HG02610 (cell line): Measurements from ENCODE around the gene SPIB.
A peak's percentile ranks its signal among the peaks of the same experiment; 100 is the strongest.
"Not testable (repeated sequence)": the region's sequence is repeated elsewhere in the genome, so short reads cannot be mapped to it uniquely, and the experiment has no call there.

Source experiments
- ATAC-seq: cut with Tn5 transposase; IDR thresholded peaks from one replicate; pipeline ENCODE4 v1.9.1; 2021; ENCODE audit warnings: mild to moderate bottlenecking, moderate library complexity; ENCODE audit not compliant: unreplicated experiment

Gene SPIB

GRCh38 chr19:50390952-50391351, 27.8 kb upstream of the SPIB start:
- not testable (repeated sequence) for ATAC-seq

GRCh38 chr19:50392759-50393158, 26.0 kb upstream of the SPIB start:
- no peak for ATAC-seq

GRCh38 chr19:50393589-50393988, 25.1 kb upstream of the SPIB start:
- no peak for ATAC-seq

GRCh38 chr19:50394017-50394416, 24.7 kb upstream of the SPIB start:
- ATAC-seq, result no peak

GRCh38 chr19:50398675-50399367, 19.9 kb upstream of the SPIB start:
- no peak for ATAC-seq

- no peak for ATAC-seq
Observed at GRCh38 chr19:50399368-50399745, 19.4 kb upstream of the SPIB start.

GRCh38 chr19:50401605-50402450, 16.9 kb upstream of the SPIB start:
- ATAC-seq, result no peak

GRCh38 chr19:50402544-50403301, 16.0 kb upstream of the SPIB start:
- ATAC-seq, result no peak

GRCh38 chr19:50406156-50406820, 12.4 kb upstream of the SPIB start:
- no peak for ATAC-seq

- ATAC-seq, result no peak
Observed at GRCh38 chr19:50406829-50407228, 11.9 kb upstream of the SPIB start.

- no peak for ATAC-seq
Observed at GRCh38 chr19:50409347-50409746, 9.4 kb upstream of the SPIB start.

GRCh38 chr19:50410109-50410508, 8.6 kb upstream of the SPIB start:
- no peak for ATAC-seq

- no peak for ATAC-seq
Observed at GRCh38 chr19:50412419-50412818, 6.3 kb upstream of the SPIB start.

- no peak for ATAC-seq
Observed at GRCh38 chr19:50413096-50413495, 5.6 kb upstream of the SPIB start.

- no peak for ATAC-seq
Observed at GRCh38 chr19:50413531-50413930, 5.2 kb upstream of the SPIB start.

GRCh38 chr19:50414864-50415660, 3.7 kb upstream of the SPIB start:
- ATAC-seq, result no peak

GRCh38 chr19:50415661-50416033, 3.1 kb upstream of the SPIB start:
- peak; percentile 31 for ATAC-seq

GRCh38 chr19:50416034-50416977, 2.4 kb upstream of the SPIB start:
- no peak for ATAC-seq
